HepG2 (cell line): ENCODE measurements around the gene HOXD3. TPM values are rescaled to one million over a fixed set of nuclear protein-coding genes. Genes with fewer than 3 reads are reported as not detected.

Experiments used
- AKNA ChIP-seq: sonication (generic); formaldehyde crosslinking; IDR thresholded peaks from 2 replicates; pipeline ENCODE4 v1.4.0; 2020; ENCODE audit warnings: missing genetic modification reagents, borderline replicate concordance
- BRCA1 ChIP-seq: sonication (generic); formaldehyde crosslinking; IDR thresholded peaks from 2 replicates; pipeline ENCODE4 v1.4.0; 2020; ENCODE audit warnings: missing genetic modification reagents
- FOXM1 ChIP-seq: sonication (generic); formaldehyde crosslinking; IDR thresholded peaks from 2 replicates; pipeline ENCODE4 v1.5.0; 2020; ENCODE audit warnings: missing genetic modification reagents
- MATR3 ChIP-seq: sonication (generic); formaldehyde crosslinking; IDR thresholded peaks from 2 replicates; pipeline ENCODE4 v1.4.0; 2020; ENCODE audit warnings: missing genetic modification reagents
- NFE2 ChIP-seq: sonication (generic); formaldehyde crosslinking; IDR thresholded peaks from 2 replicates; pipeline ENCODE4 v1.4.0; 2020; ENCODE audit warnings: missing genetic modification reagents
- PHF8 ChIP-seq: sonication (generic); formaldehyde crosslinking; IDR thresholded peaks from 2 replicates; pipeline ENCODE4 v1.5.0; 2020; ENCODE audit warnings: missing genetic modification reagents
- PRDM15 ChIP-seq: sonication (generic); formaldehyde crosslinking; IDR thresholded peaks from 2 replicates; pipeline ENCODE4 v1.4.0; 2020; ENCODE audit warnings: missing genetic modification reagents
- RBFOX2 ChIP-seq: fragments of 200-400 bp; formaldehyde crosslinking; IDR thresholded peaks from 2 replicates; pipeline ENCODE4 v1.6.1; 2017; ENCODE audit warnings: low read depth, mild to moderate bottlenecking, low read length
- SOX13 ChIP-seq, 3 experiments: fragments of 450-650 bp in 1 of 3; sonication (generic) in 1 of 3; formaldehyde crosslinking in 1 of 3; IDR thresholded peaks in 2 of 3; conservative IDR thresholded peaks in 1 of 3; 2 replicates each; pipeline versions ENCODE4 v1.5.0 to v1.6.1; 2016 to 2020; ENCODE audit warnings: antibody characterized with exemption in 1 of 3, mild to moderate bottlenecking in 1 of 3, missing compliant biosample characterization in 1 of 3, missing genetic modification reagents in 1 of 3, moderate library complexity in 1 of 3
- THAP11 ChIP-seq: IDR thresholded peaks from 2 replicates; pipeline ENCODE4 v1.6.1; 2016; ENCODE audit warnings: missing biosample characterization, missing genetic modification reagents
- ZBTB1 ChIP-seq: sonication (generic); formaldehyde crosslinking; IDR thresholded peaks from 2 replicates; pipeline ENCODE4 v1.4.0; 2020; ENCODE audit warnings: missing genetic modification reagents, borderline replicate concordance
- ZFP36L1 ChIP-seq: sonication (generic); formaldehyde crosslinking; IDR thresholded peaks from 2 replicates; pipeline ENCODE4 v1.8.0; 2022; ENCODE audit warnings: mild to moderate bottlenecking, missing genetic modification reagents, moderate library complexity
- ZFP90 ChIP-seq: sonication (generic); formaldehyde crosslinking; IDR thresholded peaks from 2 replicates; pipeline ENCODE4 v1.8.0; 2022; ENCODE audit warnings: missing genetic modification reagents, mild to moderate bottlenecking, inconsistent platforms, borderline replicate concordance
- ZNF660 ChIP-seq: sonication (generic); formaldehyde crosslinking; IDR thresholded peaks from 2 replicates; pipeline ENCODE4 v1.5.1; 2020; ENCODE audit warnings: mild to moderate bottlenecking, low read depth, missing genetic modification reagents, borderline replicate concordance
- polyA plus RNA-seq, 8 experiments: library from polyadenylated mRNA; depleted of rRNA in 3 of 8; stranded (reverse) in 7 of 8; unstranded in 1 of 8; fragments of >200 nt; fragmentation: Illumina TruSeq in 4 of 8; extraction: Trizol in 4 of 8; gene quantifications; 2 replicates each; pipeline versions ENCODE4 v1.2.1 to v1.2.3, GENCODE V29; 2011 to 2016; ENCODE audit warnings: low read depth in 4 of 8, missing spikeins in 1 of 8, mixed read lengths in 1 of 8; ENCODE audit not compliant: insufficient read depth in 1 of 8
- total RNA-seq, 5 experiments: library from RNA; depleted of rRNA; stranded (reverse); fragments of >200 nt; fragmentation: Illumina TruSeq; extraction: Trizol; gene quantifications; 2 replicates each; pipeline ENCODE4 v1.2.3, GENCODE V29; 2016; ENCODE audit warnings: low read depth in 1 of 5
- TF ChIP-seq, protein P1 (sequence below): sonication (generic); formaldehyde crosslinking; IDR thresholded peaks from 2 replicates; pipeline ENCODE4 v1.4.0; 2020; ENCODE audit warnings: mild to moderate bottlenecking, missing genetic modification reagents
- TF ChIP-seq, protein P2 (sequence below): fragments of 450-650 bp; IDR thresholded peaks from 2 replicates; pipeline ENCODE4 v1.6.1; 2016

Gene HOXD3
- total and polyA plus RNA-seq, 2 of the 13 experiments (the other 11 are each of a cell fraction or from before 2014, with no cell fraction given) = 0.05 to 0.09 TPM

DNA sequence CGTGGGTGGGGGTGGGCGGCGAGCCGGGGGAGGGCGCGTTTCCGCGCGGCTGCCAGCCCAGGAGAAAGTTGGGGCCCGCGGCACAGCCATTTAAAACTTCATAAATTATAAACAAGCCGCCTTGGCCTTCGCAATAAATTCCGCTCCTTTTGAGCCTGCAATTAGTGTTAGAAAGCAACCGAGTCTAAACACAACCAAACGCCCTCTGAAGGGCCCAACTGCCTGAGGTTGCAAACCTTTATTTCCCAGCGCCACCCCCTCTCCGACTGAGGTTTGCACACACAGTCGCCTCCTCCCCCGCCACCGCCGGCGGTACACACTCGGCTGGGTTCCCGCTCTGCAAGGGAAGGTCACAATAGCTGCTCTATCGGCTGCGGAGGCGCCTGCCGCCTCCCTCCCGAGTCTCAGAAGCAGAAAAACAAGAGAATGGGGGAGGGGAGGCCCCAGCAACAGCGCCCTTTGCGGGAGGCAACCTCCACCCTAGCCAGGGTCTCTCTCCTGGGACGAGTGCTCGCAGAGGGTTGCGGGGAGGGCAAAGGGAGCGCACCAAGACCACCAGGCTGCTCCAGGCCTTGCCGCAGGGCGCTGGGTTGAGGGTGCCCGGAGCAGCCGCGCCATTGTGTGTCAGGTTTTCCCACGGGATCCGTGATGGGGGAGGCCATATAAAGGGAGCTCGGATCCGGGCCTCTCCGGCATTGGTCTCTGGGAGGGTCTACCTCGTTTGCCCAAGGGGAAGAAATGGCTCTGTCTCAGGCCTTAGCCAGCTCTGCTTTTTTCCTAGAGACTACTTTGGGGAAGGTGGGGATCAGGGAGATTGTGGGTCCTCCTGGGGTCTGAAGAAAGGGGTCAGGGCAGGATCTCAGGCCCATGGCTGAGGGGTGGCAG is 18.0 kb downstream of the HOXD3 start (continued):
- TF ChIP-seq AKNA (CRISPR knock-in tag) = no peak
- no peak for TF ChIP-seq ZNF660
- TF ChIP-seq ZFP90 (CRISPR knock-in tag) = no peak
- no peak for TF ChIP-seq MATR3 (CRISPR knock-in tag)
- no peak for TF ChIP-seq BRCA1 (CRISPR knock-in tag)
- TF ChIP-seq PHF8 (CRISPR knock-in tag) = peak; percentile 49
- no peak for TF ChIP-seq FOXM1
- no peak for TF ChIP-seq ZFP36L1 (CRISPR knock-in tag)
- TF ChIP-seq, protein P1, sequence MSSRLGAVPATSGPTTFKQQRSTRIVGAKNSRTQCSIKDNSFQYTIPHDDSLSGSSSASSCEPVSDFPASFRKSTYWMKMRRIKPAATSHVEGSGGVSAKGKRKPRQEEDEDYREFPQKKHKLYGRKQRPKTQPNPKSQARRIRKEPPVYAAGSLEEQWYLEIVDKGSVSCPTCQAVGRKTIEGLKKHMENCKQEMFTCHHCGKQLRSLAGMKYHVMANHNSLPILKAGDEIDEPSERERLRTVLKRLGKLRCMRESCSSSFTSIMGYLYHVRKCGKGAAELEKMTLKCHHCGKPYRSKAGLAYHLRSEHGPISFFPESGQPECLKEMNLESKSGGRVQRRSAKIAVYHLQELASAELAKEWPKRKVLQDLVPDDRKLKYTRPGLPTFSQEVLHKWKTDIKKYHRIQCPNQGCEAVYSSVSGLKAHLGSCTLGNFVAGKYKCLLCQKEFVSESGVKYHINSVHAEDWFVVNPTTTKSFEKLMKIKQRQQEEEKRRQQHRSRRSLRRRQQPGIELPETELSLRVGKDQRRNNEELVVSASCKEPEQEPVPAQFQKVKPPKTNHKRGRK (CRISPR knock-in tag) = no peak
- no peak for TF ChIP-seq THAP11 (CRISPR knock-in tag)
- no peak for TF ChIP-seq SOX13 (IDR thresholded peaks at IDR 0.05)
- peak in 1 of 2 experiments; percentile 58; a peak in 1 of 4 replicates for TF ChIP-seq SOX13 (CRISPR knock-in tag; conservative IDR thresholded peaks at IDR 0.05 in 1 of 2, IDR thresholded peaks at IDR 0.05 in 1 of 2)
- no peak for TF ChIP-seq PRDM15 (CRISPR knock-in tag)
- TF ChIP-seq, protein P2, sequence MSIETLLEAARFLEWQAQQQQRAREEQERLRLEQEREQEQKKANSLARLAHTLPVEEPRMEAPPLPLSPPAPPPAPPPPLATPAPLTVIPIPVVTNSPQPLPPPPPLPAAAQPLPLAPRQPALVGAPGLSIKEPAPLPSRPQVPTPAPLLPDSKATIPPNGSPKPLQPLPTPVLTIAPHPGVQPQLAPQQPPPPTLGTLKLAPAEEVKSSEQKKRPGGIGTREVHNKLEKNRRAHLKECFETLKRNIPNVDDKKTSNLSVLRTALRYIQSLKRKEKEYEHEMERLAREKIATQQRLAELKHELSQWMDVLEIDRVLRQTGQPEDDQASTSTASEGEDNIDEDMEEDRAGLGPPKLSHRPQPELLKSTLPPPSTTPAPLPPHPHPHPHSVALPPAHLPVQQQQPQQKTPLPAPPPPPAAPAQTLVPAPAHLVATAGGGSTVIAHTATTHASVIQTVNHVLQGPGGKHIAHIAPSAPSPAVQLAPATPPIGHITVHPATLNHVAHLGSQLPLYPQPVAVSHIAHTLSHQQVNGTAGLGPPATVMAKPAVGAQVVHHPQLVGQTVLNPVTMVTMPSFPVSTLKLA = no peak
- TF ChIP-seq RBFOX2 = peak; percentile 51; the same call in 1 of the 2 replicates
- TF ChIP-seq NFE2 (CRISPR knock-in tag) = no peak
- no peak for TF ChIP-seq ZBTB1 (CRISPR knock-in tag)
